ENCODE results near the gene PCNX2.

- no peak for TF ChIP-seq ZNF576 (CRISPR knock-in tag; IDR thresholded peaks at IDR 0.05)
- TF ChIP-seq ZNF549 (CRISPR knock-in tag; IDR thresholded peaks at IDR 0.05): no peak
- TF ChIP-seq MAX (IDR thresholded peaks at IDR 0.05): no peak
- TF ChIP-seq MIER2 (CRISPR knock-in tag; IDR thresholded peaks at IDR 0.05): no peak
- no peak for TF ChIP-seq ERF (CRISPR knock-in tag; IDR thresholded peaks at IDR 0.05)
Measured at GRCh38 chr1:232980986-232981560, 314.5 kb downstream of the PCNX2 start.
